Middle frontal gyrus (tissue), 1 donor: ENCODE results near the gene TMEM72.
A peak's percentile ranks its signal among the peaks of the same experiment; 100 is the strongest.

Source experiments
- DNase-seq: peaks from one replicate; pipeline ENCODE4 v3.0.0-alpha.2; 2015; ENCODE audit warnings: low spot score; ENCODE audit errors: extremely low spot score

TMEM72 gene

DNA sequence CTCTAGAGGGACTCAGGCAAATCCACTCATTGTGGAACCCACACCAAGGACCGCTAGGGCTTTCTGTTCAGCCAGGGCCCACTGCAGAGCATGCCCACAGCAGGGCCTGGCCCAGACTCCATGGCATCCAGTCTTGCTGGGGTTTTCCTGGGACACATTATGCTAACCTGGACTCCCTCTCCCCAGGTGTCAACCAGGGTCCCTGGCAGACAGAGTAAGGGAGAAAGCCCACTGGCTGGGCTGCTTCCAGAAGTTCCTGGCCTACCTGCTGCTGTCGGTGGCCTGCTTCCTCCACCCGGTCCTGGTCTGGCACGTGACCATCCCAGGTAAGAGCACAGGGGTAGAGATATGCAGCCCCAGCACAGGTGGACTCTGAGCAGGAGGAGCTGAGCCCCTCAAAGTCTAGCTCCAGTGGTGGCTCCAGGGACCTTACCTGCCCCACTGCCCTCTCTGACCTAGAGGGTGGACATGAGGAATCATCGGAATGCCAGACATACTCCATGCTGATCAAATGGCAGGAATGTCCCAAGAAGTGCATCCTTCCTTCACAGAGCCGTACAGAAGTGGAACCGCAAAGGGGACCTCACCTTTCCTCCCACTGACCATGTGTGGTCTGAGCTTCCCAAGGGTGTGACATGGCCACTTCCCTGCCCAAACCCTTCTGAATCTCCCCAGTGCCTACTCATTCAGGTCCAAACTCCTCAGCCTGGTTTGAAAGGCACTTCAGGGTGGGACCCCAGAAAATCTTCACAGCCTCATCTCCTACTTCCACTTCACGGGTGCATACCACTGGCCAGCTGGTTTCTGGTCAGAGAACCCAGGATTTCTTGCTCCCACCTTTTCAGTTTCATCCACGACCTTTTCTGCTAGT, 22.5 kb downstream of the TMEM72 start:
- DNase-seq = no peak

DNA sequence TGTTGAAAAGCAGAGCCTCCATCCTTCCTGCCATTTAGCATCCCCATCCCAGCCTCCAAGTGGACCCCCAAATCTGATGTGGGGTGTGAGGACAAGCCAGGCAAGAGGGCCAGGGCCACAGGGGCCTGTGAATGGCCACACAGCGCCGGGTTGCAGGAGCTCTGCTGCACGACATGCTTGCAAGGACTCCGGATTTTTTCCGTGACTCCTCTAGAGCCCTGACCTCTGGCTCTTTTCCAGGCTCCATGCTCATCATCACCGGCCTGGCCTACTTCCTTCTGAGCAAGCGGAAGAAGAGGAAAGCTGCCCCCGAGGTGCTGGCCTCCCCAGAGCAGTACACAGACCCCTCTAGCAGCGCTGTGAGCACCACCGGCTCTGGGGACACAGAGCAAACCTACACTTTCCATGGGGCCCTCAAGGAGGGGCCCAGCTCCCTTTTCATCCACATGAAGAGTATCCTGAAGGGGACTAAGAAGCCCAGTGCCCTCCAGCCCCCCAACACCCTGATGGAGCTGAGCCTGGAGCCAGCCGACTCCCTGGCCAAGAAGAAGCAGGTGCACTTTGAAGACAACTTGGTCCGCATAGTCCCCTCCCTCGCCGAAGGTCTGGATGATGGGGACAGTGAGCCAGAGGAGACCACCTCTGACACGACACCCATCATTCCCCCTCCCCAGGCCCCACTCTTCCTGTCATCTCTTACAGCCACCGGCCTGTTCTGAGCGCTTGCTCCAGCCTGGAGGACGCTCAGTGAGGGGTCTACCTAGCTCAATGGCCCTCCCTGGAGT, 23.5 kb downstream of the TMEM72 start:
- no peak for DNase-seq

DNA sequence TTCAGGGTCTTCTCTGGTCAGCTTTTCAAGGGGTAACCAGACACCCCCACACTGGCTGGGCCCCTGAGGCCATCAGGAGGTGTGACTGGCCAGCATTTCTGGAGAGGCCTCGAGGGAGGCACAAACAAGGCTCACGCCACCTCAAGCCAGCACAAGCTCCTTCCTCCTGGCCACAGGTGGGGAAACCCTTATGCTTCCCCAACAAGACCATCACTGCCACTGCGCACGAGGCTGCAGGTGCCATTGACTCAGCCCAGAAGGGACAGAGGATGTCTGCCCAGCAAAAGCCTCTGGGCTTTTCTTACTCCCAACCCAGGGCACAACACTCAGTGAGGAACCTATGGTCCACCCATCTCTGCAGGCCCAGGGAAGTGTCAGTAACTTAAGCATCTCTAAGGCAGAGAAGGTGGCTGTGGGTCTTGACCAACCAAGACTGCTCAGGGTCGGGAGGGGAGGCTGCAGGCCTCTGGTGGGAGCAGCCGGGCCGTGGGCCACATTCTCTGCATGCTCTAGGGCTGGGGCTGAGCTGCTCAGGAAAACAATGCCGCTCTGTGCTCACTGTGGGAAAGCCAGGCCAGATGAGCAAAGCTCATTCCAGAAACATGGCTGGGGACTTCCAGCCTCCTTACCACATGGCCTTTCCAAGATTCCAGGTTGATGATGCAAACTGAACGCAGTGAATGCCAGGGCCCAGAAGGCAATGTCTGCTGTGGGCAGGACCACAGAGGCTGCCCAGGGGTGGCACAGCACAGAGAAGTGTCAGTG, 24.2 kb downstream of the TMEM72 start:
- peak; percentile 8 for DNase-seq

DNA sequence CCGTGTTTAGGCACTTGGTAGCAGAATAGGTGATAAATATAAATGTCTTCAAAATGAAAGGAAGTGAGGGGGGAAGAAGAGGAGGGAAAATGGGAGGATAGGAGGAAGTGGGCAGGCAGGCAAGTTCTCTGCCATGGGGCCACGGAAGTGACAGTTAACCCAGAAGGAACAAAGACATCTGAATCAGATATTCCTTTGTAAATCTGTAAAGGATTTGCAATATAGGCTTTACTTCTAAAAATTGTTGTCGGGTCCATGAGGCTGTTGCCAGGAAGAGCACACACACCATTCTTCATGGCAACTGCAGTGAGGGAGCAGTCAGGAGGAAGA, 24.8 kb downstream of the TMEM72 start:
- DNase-seq = no peak

DNA sequence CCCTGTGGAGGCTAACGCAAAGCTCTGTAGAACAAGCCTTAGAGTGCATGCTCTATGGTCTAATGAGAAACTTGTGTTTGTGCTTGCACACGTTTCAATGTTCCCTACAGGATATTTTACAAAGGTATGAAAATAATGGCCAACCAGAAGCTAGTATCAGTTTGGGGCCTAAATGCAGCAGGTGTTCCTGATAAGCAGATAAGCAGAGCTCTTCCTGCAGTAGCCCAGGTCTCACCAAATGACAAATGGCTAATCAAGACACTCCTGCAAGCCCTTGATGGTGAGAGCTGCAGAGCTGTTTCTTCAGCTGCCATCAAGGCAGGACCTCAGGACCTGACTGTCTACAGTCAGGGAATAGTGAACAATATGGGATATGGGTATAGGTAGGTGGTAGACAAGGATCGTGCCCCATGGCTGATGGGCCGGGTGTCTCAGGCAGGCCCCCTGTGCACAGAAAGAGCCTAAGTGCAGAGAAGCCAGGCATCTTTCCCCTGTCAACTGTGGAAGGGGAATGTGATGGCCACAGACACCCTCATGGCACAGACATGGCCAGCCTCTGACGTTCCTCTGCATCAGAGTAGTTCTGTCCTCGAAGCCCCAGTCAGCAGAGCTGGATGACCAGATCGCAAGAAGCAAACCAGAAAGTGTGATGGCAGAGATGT, 25.3 kb downstream of the TMEM72 start:
- DNase-seq = no peak

DNA sequence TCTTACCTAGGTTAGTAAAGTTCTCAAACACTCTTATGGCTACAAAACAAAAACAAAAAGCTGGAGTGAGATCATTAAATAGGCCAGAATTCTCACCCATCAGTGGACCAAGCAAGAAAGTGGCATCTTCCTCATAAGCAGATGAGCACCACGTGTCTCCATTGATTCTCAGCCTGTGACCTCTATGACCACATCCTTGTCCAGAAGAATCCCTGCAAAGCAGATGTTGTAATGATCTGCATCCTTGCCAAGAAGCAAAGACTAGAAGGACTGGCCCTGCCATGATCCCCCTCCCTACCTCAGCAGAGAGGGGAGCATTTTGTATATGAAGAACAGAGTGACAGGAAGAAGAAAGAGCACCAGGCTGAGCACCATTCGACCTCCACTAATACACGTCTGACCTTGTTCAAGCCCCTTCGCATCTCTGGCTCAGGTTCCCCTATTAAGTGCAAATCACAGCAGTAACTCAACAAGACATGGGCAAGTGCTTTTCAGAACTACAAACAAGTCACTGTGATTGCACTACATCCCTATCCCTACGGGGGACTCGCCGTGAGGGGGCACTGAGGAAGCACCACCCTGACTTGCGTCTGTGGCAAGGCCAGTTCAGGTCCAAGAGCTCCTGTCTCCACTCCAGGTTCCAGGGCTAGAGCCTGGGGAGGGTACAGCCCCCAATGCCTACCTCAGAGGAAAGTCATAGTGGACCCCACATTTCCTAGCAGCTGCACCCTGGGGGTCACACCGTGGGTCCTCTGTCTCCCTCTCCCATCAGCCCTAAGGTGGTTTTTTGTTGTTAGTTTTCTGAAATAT, 26.3 kb downstream of the TMEM72 start:
- DNase-seq = no peak

DNA sequence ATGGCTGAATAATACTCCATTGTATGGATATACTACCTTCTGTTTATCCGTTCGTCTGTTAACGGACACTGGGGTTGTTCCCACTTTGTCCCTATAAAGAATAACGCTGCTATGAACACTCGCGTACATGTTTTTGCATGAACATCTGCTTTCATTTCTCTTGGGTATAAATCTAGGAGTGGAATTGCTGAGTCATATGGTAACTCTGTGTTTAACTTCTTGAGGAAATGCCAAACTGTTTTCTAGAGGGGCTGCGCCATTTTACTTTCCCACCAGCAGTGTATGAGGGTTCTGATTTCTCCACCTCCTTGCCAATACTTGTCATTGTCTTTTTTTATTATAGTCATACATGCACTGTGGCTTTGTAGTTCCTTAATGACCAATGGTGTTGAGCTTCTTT, 27.8 kb downstream of the TMEM72 start:
- DNase-seq = no peak

DNA sequence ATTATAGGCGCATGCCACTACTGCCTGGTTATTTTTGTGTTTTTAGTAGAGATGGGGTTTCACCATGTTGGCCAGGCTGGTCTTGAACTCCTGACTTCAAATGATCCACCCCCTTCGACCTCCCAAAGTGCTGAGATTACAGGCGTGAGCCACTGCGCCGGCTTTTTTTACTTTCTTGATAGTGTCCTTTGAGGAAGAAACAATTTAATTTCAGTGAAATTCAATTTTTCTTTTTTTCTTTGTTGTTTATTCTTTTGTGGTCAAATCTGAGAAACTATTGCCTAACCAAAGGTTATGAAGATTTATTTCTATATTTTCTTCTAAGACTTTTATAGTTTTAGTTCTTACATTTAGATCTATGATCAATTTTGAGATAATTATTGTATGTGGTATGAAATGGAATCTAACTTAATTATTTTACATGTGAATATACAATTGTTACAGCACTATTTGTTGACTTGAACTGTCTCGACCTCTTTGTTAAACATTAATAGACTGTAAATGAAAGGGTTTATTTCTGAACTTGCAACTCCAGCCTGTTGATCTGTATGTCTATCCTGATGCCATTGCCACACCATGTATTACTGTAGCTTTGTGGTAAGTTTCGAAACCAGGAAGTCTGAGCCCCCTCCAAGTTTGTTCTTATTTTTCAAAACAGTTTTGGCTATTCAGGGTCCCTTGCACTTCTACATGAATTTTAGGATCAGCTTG, 28.7 kb downstream of the TMEM72 start:
- no peak for DNase-seq

DNA sequence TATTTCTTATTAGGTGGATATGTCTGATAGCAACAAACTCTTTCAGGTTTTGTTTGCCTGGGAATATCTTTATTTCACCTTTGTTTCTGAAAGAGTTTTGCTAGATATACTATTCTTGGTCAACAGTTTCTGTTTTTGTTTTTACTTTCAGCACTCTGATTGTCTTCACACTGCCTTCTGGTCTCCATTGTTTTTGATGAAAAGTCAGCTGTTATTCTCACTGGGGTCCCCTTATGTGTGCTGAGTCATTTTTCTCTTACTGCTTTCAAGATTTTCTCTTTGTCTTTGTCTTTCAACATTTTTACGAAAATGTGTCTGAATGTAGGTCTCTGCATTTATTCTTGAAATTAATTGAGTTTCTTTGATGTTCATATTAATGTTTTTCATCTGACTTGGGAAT, 33.2 kb downstream of the TMEM72 start:
- DNase-seq = no peak

DNA sequence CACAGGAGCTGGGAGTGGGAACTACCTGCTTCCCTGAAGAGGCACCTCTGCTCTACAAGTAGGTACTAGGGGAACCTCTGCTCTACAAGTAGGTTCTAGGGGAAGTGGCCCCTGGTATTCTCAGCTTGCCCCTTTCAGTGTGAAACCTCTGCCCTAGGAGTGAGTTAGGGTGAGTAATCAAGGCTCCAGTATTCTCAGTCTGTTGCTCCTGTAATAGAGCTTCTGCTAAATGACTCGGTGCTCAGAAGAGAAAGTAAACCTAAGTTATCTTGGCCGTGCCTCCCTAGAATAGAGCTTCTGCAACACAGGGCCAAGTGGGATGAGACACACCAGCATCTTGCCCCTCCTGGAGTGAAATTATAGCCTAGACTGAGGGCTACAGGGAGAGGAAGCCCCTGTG, 35.1 kb downstream of the TMEM72 start:
- DNase-seq = no peak

DNA sequence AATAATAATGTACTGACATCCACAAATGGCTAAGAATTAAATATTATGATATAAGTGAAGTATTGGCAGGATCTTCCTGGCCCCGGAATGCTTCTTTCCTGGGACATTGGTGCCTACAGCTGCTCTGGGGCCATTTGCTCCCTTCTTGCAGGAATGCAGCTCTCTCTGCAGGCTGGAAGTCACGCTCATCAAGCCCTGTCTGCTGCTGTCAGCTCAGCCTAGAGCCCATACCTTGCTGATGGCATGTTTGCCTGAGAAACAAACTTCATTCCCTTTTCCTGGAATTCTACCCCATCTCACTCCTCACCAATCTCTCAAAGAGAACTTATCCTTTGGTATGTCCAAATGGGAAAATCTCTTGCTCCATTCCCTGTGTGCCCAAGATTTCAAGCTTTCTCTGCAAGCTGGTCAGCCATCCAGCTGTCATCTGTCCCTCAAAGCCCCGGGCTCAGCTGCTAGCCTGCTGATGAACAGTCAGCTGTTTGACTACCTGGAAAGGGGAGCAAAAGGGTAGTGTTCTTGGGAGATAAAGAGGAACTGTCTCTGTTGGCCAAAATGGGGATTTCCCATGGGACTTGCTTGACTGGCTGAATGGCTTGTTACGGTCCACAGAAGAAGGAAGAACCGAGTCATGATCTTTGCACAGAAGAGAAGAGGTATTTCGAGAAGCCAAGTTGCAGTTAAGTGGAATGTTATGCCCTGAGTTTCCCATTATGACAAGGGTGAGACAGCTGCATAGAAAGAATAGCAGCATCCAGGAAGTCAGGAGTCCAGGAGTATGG, 36.4 kb downstream of the TMEM72 start:
- no peak for DNase-seq

DNA sequence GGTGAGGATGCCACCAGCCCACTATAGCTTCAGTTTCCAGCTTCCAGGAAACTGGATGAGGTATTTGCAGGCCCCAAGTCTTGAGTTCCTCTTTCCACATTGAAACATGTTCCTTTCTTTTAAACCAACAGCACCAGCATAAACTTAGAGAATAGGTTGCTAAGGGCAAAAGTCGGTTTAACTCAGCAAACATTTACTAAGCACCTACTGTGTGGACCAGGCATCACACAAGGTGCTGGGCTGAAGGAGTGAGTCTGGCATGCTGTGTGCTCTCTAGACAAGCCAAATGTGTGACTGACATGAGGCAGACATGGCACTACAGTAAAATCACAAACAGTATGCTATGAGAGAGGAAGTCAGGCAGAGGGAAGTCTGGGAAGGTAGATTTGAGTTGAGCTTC, 37.5 kb downstream of the TMEM72 start:
- no peak for DNase-seq

DNA sequence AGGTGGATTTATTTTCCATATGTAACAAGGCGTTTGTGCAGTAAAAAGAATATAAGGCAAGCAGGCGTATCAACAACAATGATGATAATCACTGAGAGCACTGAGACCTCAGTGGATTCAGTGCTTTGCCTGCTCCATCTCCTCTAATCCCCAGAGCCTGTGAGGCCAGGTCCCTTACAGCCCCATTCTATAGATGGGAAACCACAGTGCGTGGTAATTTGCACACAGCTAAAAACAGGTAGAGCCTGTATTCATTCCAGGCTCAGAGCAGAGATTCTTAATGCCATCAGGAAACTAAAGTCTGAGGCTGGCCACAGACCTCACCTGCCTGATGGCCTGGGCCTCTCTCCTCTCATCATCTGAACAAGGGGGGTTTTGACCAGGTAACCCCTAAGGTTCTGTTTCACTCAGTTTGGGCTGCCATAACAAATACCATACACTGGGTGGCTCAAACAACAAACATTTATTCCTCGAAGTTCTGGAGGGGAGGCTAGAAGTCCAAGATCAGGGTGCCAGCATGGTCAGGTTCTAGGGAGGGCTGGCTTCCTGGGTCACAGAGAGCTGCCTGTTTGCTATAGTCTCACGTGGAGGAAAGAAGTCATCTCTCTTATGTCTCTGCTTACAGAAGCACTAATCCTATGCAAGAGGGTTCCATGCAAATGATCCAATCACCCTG, 38.1 kb downstream of the TMEM72 start:
- no peak for DNase-seq

DNA sequence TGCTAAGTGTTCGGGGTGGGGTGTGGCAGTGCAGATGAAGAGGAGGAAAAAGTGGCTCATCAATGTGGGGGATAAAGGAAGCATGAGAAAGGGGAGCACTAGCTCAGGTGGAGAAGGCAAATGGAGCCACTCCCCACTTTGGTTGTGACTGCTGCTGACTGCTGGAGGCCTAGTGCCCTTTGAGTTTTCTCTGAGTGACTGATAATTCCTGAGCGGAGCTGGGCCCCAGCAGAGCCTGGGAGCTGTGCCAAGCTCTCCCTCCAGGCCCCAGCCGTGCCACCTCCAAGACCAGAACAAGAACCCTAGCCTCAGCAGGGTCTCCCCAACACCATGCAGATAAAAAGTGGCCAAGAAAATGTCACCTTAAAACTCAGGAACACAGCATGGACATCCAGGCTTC, 38.8 kb downstream of the TMEM72 start:
- no peak for DNase-seq

DNA sequence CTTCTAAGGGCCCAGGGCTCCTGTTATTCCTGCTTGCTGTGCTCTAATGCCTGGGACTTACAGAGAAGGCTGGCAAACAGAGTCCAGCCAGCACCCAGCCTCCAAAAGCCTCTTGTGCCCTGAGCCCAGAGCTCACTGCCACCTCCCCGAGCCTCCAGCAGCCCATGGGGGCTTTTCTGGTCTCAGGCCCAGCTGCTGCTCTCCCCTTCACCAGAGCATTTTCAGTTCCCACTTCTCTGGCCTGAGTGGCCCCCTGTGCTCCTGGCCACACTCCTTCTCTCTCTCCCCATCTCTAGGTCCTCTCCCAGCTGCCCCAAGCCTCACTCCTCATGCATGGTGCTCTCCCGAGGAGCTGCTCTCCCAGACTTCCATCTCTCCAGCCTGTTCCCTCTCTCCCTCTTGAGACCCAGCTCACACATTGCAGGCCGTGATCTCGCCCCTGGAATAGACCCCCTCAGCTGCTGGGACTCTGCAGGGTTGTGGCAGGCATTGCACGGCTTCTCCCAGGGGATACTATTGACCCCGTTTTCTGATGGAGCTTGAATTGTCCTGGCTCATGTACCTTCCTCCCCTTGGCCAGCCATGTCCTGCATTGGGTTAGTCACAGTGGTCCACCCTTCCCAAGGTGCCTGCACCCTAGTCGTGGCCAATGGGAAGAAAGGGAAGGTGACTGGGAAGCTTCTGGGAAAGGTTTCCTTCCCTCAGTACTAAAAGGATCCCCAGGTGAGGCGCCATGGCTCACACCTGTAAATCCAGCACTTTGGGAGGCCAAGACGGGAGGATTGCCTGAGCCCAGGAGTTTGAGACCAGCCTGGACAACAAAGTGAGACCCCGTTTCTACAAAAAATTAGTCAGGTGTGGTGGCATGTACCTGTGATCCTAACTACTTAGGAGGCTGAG, 39.4 kb downstream of the TMEM72 start:
- DNase-seq = no peak

DNA sequence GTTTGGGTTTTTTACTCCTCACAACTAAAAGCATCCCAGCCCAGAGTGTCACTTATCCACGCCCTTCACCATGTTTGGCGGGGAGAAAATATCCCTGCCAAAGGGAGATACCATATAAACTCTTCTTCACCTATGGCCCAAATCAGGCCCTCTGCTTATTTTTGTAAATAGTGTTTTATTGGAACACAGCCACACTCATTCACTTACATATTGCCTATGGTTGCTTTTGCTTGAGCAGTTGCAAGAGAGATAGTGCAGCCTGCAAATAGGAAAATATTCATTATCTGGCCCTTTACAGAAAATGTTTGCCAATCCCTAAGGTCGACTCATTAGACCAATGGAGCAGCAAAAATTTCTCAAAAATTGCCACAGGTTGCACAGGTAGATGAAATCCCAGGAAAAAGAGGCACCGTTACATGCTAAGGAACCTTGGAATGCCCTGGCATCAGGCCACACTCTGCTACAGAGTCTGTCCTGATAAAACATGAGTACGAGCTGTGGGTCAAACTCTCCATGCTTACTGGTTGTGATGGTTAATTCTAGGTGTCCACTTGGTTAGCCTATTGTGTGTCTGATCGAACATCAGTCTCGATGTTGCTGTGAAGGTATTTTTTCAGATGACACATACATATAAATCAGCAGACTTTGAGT, 40.6 kb downstream of the TMEM72 start:
- no peak for DNase-seq

DNA sequence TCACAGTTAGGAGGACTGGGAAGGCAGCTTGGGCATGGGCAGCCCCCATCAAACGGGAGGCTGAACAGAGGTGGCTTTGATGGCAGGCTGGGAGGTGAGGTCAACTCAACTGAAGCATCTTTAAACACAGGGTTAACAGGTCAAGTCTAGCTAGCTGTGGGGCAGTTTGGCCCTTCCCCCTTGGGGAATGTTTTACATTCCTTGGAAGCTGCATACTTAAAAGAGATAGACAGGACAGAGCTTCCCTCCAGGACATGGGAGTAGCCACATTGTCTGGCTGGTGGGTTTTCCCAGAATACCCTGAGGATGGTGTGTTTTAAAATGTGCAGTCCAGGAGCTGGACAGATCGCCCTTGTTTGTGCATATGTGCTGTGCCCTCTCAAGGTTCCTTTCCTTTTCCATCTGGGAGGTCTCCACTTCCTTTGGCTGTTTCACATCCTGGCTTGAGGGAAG, 41.7 kb downstream of the TMEM72 start:
- no peak for DNase-seq
